WTC11 (cell line): ENCODE data around the gene PLAA. TPM values are rescaled to one million over a fixed set of nuclear protein-coding genes. Genes with fewer than 3 reads are reported as not detected.

ENCODE experiments used
- ATAC-seq: fragments of 200-7000 bp; cut with Tn5 transposase; 2 replicates; pipeline ENCODE4 v1.10.0; 2021; ENCODE audit warnings: mild to moderate bottlenecking, moderate library complexity
- CTCF ChIA-PET: fragments of 300-600 bp; sonication (Branson Sonifier 250); formaldehyde crosslinking; loops from one replicate; lab custom pipeline; 2021; ENCODE audit warnings: antibody characterized with exemption; lab: Charles Lee
- POLR2A ChIA-PET: fragments of 350-600 bp; sonication (Branson Sonifier 250); formaldehyde crosslinking; loops from one replicate; lab custom pipeline; 2021; ENCODE audit warnings: antibody characterized with exemption; lab: Charles Lee
- DNase-seq: peaks from one replicate; pipeline ENCODE4 v3.0.0; 2021; ENCODE audit warnings: low spot score
- H3K27ac Mint-ChIP-seq: 2 replicates; pipeline ENCODE4 v1.8.0; 2021; ENCODE audit warnings: mixed read lengths
- H3K27me3 Mint-ChIP-seq: 2 replicates; pipeline ENCODE4 v1.8.0; 2021; ENCODE audit warnings: low read depth, mild to moderate bottlenecking, moderate library complexity, mixed read lengths
- H3K36me3 Mint-ChIP-seq: 2 replicates; pipeline ENCODE4 v1.8.0; 2021; ENCODE audit warnings: mixed read lengths
- H3K4me1 Mint-ChIP-seq: 2 replicates; pipeline ENCODE4 v1.8.0; 2022; ENCODE audit warnings: mixed read lengths
- H3K4me3 Mint-ChIP-seq: 2 replicates; pipeline ENCODE4 v1.8.0; 2021; ENCODE audit warnings: mild to moderate bottlenecking, moderate library complexity, mixed read lengths
- H3K9me3 Mint-ChIP-seq: 2 replicates; pipeline ENCODE4 v1.8.0; 2021; ENCODE audit warnings: mixed read lengths
- AR ChIP-seq: fragments of 250-450 bp; sonication (Bioruptor Pico); IDR thresholded peaks from 2 replicates; pipeline ENCODE4 v1.9.0; 2021; ENCODE audit warnings: mild to moderate bottlenecking
- CREB1 ChIP-seq: sonication (generic); formaldehyde crosslinking; IDR thresholded peaks from 2 replicates; pipeline ENCODE4 v1.8.0; 2023; ENCODE audit warnings: mild to moderate bottlenecking, missing genetic modification reagents
- CTCF ChIP-seq: fragments of 200-600 bp; IDR thresholded peaks from 2 replicates; pipeline ENCODE4 v1.8.0; 2022; ENCODE audit warnings: antibody characterized with exemption
- E2F1 ChIP-seq: sonication (generic); formaldehyde crosslinking; IDR thresholded peaks from 2 replicates; pipeline ENCODE4 v1.8.0; 2022; ENCODE audit warnings: mild to moderate bottlenecking, missing genetic modification reagents
- MYBL2 ChIP-seq: sonication (generic); formaldehyde crosslinking; IDR thresholded peaks from 2 replicates; pipeline ENCODE4 v1.8.1; 2023; ENCODE audit warnings: mild to moderate bottlenecking, moderate library complexity, missing genetic modification reagents
- NFATC4 ChIP-seq: fragments of 250-450 bp; sonication (Bioruptor Pico); IDR thresholded peaks from 2 replicates; pipeline ENCODE4 v1.9.0; 2021; ENCODE audit warnings: mild to moderate bottlenecking
- OVOL2 ChIP-seq: fragments of 250-450 bp; sonication (Bioruptor Pico); IDR thresholded peaks from 2 replicates; pipeline ENCODE4 v1.9.0; 2021; ENCODE audit warnings: mild to moderate bottlenecking, borderline replicate concordance
- PRRX2 ChIP-seq: fragments of 250-450 bp; sonication (Bioruptor Pico); IDR thresholded peaks from 2 replicates; pipeline ENCODE4 v1.8.0; 2021; ENCODE audit warnings: mild to moderate bottlenecking
- RELA ChIP-seq: sonication (generic); formaldehyde crosslinking; IDR thresholded peaks from 2 replicates; pipeline ENCODE4 v1.8.1; 2022; ENCODE audit warnings: missing genetic modification reagents, mild to moderate bottlenecking, borderline replicate concordance
- STAT6 ChIP-seq: sonication (generic); formaldehyde crosslinking; conservative IDR thresholded peaks from 2 replicates; pipeline ENCODE4 v1.8.1; 2023; ENCODE audit warnings: mild to moderate bottlenecking, low read depth, missing genetic modification reagents, moderate library complexity
- TEAD4 ChIP-seq: sonication (generic); formaldehyde crosslinking; IDR thresholded peaks from 2 replicates; pipeline ENCODE4 v1.8.0; 2022; ENCODE audit warnings: mild to moderate bottlenecking, missing genetic modification reagents
- total RNA-seq: library from RNA; stranded (reverse); gene quantifications from 3 replicates; pipeline ENCODE4 v1.2.3, GENCODE V29; 2021
- TF ChIP-seq, protein P1 (sequence below): fragments of 250-450 bp; sonication (Bioruptor Pico); IDR thresholded peaks from 2 replicates; pipeline ENCODE4 v1.9.0; 2021; ENCODE audit warnings: moderate library complexity, mild to moderate bottlenecking, inconsistent platforms, borderline replicate concordance

Gene PLAA
- total RNA-seq, 1 experiment from 2014 or later, result 56.1 TPM

DNA sequence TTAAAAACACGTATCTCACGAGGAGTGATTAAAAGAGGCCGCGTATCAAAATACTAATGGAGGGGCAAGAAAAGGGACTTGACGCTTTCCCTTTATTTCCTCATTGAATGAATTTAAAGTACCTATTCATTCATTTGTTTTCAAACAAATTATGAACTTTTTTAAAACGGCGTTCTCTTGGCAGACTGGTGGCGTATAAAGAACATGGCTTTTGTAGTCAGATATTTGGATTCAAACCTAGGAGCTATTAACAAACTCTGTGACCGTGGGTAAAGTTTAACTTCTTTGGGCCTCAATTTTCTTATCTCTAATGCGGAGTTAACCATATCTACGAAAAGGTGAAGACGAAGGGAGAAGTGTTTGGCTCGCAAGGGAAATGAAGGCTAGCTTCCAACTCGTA is 55.3 kb downstream of the PLAA start (continued):
- no peak for TF ChIP-seq AR (CRISPR knock-in tag)
- TF ChIP-seq TEAD4, result no peak
- TF ChIP-seq RELA (CRISPR knock-in tag), result no peak
- TF ChIP-seq CREB1 (CRISPR knock-in tag), result no peak

DNA sequence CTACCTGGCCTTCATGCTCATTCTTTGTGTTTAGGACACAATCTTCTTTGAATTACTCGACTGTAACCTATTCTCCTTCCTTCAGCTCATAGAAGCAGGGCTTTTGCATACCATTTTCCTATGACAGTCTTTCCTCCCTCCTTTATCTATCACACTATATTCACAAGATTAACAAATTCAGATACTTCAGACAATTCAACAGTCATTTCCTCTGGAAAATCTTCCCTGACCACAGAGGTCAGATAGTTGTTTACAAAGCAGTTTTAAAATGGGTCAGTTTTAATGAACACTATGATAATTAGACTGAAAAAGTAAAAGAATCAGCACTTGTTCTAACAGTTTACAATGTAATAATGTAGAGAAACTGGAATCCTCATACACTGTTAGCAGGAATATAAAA is 58.8 kb downstream of the PLAA start:
- POLR2A ChIA-PET, result no interaction called here

More for the DNA sequence above, 58.8 kb downstream of the PLAA start:
- no peak overlapping the region for H3K4me3 Mint-ChIP-seq
- peaks cover 11% of the 10 kb centered on the region for H3K4me1 Mint-ChIP-seq
- DNase-seq, result no peak
- no peak for TF ChIP-seq E2F1 (CRISPR knock-in tag)
- no peak for TF ChIP-seq MYBL2
- no peak for TF ChIP-seq PRRX2 (CRISPR knock-in tag)
- TF ChIP-seq OVOL2 (CRISPR knock-in tag), result no peak
- TF ChIP-seq STAT6 (CRISPR knock-in tag), result no peak
- TF ChIP-seq, protein P1, sequence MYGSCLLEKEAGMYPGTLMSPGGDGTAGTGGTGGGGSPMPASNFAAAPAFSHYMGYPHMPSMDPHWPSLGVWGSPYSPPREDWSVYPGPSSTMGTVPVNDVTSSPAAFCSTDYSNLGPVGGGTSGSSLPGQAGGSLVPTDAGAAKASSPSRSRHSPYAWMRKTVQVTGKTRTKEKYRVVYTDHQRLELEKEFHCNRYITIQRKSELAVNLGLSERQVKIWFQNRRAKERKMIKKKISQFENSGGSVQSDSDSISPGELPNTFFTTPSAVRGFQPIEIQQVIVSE (CRISPR knock-in tag), result no peak
- TF ChIP-seq NFATC4 (CRISPR knock-in tag), result no peak
- TF ChIP-seq CTCF, result no peak
- no peaks in the 10 kb centered on the region for H3K27me3 Mint-ChIP-seq
- no peak for ATAC-seq
- H3K36me3 Mint-ChIP-seq, result peaks cover 41% of the 10 kb centered on the region
- H3K9me3 Mint-ChIP-seq, result peaks cover 14% of the 10 kb centered on the region
- CTCF ChIA-PET, result no interaction called here
- 0 out of 2 replicates have a peak overlapping the region, but pooled peaks have one; percentile 5 for H3K27ac Mint-ChIP-seq
